Measurements from ENCODE around the gene EPB41L4A.

Gene EPB41L4A

DNA sequence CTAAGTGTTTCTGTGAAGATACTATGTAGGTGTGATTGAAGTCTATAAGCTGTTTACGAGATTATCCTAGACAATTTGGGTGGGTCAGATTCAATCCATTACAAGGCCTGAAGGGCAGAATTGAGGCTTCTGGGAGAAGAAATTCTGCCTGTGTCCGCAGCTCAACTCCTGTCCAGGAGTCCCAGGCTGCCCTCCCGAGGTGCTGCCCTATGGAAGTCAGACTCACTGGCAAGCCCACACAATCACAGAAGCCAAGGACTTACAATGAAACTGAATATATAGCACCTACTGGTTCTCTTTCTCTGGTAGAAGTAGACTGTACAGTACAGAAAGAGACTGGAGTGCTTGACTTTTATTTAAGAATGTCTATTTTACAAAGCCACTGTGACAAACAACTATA, 74.5 kb downstream of the EPB41L4A start:
- Histone ChIP-seq H3K4me3 (no peak overlapping the region), H3K27ac (no peak overlapping the region)
- TF ChIP-seq, protein P1, sequence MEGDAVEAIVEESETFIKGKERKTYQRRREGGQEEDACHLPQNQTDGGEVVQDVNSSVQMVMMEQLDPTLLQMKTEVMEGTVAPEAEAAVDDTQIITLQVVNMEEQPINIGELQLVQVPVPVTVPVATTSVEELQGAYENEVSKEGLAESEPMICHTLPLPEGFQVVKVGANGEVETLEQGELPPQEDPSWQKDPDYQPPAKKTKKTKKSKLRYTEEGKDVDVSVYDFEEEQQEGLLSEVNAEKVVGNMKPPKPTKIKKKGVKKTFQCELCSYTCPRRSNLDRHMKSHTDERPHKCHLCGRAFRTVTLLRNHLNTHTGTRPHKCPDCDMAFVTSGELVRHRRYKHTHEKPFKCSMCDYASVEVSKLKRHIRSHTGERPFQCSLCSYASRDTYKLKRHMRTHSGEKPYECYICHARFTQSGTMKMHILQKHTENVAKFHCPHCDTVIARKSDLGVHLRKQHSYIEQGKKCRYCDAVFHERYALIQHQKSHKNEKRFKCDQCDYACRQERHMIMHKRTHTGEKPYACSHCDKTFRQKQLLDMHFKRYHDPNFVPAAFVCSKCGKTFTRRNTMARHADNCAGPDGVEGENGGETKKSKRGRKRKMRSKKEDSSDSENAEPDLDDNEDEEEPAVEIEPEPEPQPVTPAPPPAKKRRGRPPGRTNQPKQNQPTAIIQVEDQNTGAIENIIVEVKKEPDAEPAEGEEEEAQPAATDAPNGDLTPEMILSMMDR (IDR thresholded peaks at IDR 0.05): no peak
- DNase-seq (ENCODE audit: low spot score): no peak

DNA sequence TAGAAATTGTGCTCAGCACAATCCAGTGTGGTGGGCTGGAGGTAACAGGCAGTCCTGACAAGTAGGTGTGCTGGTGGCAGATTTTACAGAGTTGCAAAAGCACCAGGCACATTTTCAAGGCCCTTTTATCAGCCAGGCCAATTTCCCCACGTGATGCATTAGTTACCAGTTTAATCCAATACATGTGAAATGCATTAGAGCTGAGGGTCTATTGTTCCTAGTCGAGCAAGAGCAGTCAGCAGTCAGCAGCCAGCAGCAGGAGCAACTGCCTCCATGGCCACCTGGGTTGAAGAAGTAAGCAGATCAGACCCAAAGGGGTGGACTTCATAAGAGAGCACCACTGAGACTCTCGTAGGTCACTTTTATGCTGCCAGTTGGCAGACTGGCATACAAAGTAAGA, 76.7 kb downstream of the EPB41L4A start:
- H3K4me3 ChIP-seq: no peak overlapping the region
- H3K27ac ChIP-seq: no peak overlapping the region
- TF ChIP-seq, protein P1 (IDR thresholded peaks at IDR 0.05): no peak
- no peak for DNase-seq (ENCODE audit: low spot score)

DNA sequence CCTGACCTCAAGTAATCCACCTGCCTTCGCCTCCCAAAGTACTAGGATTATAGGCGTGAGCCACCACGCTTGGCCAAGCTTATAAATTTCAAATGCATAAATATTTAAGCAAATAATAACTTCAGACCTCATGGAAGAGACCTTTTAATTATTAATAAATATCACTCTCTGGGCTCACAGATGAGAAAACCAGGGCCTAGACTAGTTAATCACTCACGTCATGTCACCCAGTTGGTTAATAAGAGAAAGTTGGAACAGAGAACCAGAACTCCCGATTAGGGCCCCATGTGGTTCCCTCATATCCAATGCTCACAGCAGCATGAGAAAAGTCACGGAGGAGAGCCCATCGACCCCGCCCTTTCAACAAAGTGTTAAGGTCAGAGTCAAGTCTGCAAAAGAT, 79.3 kb downstream of the EPB41L4A start:
- no peak for DNase-seq (ENCODE audit: low spot score)
- no peak overlapping the region for H3K4me3 ChIP-seq
- TF ChIP-seq, protein P1 (IDR thresholded peaks at IDR 0.05): no peak
- no peak overlapping the region for H3K27ac ChIP-seq

DNA sequence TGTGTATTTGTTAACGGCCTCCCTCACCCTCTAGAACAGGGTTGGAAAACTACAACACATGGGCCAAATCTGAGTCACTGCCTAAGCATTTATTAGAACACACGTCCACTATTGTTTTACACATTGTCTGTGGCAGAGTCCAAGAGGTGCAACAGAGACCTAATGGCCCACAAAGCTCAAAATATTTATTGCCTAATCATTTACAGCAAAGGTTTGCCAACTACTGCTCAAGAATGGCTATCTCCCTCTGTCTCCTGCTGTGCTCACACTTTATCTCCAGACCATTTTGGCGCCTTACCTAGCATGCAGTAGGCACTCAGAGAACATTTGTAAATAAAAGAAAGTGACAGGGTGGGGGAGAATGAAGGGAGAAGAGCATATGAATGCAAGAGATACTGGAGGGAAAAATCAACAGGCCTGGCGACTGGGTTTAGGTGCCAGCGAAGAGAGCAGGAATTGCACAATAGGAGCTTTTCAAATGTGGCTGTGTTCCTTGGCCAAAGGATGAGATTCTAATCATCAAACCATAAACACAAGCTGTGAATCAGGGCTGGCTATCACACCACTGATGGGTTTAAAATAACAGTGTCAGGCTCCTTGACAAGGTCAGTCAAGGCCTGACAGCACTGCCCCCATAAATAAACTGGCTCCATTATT, 80.3 kb downstream of the EPB41L4A start:
- DNase-seq (ENCODE audit: low spot score): no peak
- no peak overlapping the region for H3K4me3 ChIP-seq
- no peak overlapping the region for H3K27ac ChIP-seq
- TF ChIP-seq, protein P1 (IDR thresholded peaks at IDR 0.05): no peak

DNA sequence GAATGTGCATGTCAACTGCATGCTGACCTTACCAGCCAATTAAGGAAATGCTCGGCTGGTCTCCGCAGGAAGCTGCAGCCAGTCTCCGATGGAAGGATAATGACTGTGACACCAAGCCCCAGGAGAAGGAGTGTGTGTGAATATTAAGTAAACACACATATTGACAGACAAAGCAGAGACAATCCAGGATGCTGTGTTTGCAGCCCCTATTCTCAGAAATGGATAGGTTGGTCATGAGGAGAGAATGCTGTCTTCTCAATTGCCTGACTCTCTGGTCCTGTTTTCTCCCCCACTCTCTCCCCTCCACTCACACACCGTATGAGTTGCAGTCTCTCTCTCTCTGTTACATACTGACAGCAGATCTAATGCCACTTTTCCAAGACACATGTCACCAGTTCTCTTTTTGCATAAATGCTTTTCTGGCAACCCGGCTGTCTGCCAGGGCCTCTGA, 85.7 kb downstream of the EPB41L4A start:
- Histone ChIP-seq H3K27ac (no peak overlapping the region), H3K4me3 (no peak overlapping the region)
- DNase-seq (ENCODE audit: low spot score): no peak
- TF ChIP-seq, protein P1 (IDR thresholded peaks at IDR 0.05): no peak

DNA sequence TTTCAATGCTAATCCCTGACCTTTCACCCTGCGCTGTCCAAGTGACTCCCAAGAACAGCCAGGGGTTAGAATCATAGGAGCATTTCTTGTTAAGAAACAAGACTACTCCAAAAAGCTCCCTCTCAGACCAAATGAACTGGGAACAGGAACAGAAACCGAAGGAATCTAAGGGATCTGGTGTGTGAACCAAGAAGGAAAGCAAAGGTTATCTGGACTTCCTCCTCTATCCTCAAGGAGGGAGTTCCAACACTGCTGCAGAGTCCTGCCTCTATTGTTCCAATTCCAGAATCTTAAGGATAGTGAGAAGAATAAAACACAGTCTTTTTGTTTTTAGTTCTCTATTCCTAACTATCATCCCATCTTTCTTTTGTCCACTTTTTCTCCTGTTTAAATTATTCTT, 87.2 kb downstream of the EPB41L4A start:
- Histone ChIP-seq H3K27ac (no peak overlapping the region), H3K4me3 (no peak overlapping the region)
- DNase-seq (ENCODE audit: low spot score): no peak
- TF ChIP-seq, protein P1 (IDR thresholded peaks at IDR 0.05): no peak

DNA sequence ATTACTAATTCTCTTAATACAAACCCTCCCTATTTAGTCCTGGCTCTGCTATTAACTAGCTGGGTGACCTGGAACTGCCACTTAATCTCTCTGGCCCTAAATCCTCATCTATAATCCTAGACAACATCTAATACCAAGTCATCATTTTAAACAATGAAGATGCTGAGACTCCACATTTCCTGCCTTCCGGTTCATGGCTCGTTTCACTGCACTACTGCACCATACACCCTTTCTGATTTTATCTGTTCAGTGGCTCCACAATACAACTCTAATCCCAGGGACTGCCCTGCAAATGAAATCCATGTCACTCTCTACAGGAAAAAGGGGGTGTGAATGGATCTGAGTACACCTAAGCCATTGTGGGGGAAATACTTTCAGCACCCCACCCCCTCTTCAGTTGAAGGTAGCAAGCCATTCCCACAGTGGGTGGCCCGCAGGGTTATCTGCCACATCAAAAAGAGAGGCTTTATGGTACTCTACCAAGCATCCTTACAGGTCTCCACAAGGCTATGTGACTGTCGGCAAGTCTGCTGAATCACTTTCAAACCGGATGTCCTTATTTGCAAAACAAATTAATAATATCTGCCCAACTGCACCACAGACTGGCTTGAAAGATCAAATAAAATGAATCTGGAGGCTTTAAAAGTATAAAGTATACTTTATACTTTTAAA, 89.5 kb downstream of the EPB41L4A start:
- DNase-seq (ENCODE audit: low spot score): no peak
- Histone ChIP-seq H3K27ac (no peak overlapping the region), H3K4me3 (no peak overlapping the region)
- TF ChIP-seq, protein P1 (IDR thresholded peaks at IDR 0.05): no peak

All from coronary artery (tissue), 2 donors.